Inferior parietal cortex (tissue), 1 donor: Measurements from ENCODE around the gene FNIP1.
"Not testable (repeated sequence)": the region's sequence is repeated elsewhere in the genome, so short reads cannot be mapped to it uniquely, and the experiment has no call there.

Source experiments
- DNase-seq: peaks from one replicate; pipeline ENCODE4 v3.0.0-alpha.2; 2016; ENCODE audit errors: extremely low spot score

FNIP1 gene

GRCh38 chr5:131684595-131684994 lies 112.2 kb downstream of the FNIP1 start:
- DNase-seq, result no peak

- no peak for DNase-seq
Measured at GRCh38 chr5:131684051-131684450, 112.8 kb downstream of the FNIP1 start.

- no peak for DNase-seq
Measured at GRCh38 chr5:131682826-131683225, 114.0 kb downstream of the FNIP1 start.

GRCh38 chr5:131682175-131682574 lies 114.6 kb downstream of the FNIP1 start:
- no peak for DNase-seq

- no peak for DNase-seq
Measured at GRCh38 chr5:131679911-131680310, 116.9 kb downstream of the FNIP1 start.

GRCh38 chr5:131678273-131678672 lies 118.5 kb downstream of the FNIP1 start:
- not testable (repeated sequence) for DNase-seq

GRCh38 chr5:131677115-131677514 lies 119.7 kb downstream of the FNIP1 start:
- no peak for DNase-seq

GRCh38 chr5:131672776-131673175 lies 124.0 kb downstream of the FNIP1 start:
- no peak for DNase-seq

- peak; percentile 79 for DNase-seq
Measured at GRCh38 chr5:131671994-131672655, 124.7 kb downstream of the FNIP1 start.

GRCh38 chr5:131671409-131671808 lies 125.4 kb downstream of the FNIP1 start:
- DNase-seq, result no peak

- no peak for DNase-seq
Measured at GRCh38 chr5:131664929-131665328, 131.9 kb downstream of the FNIP1 start.

- DNase-seq, result no peak
Measured at GRCh38 chr5:131661933-131662332, 134.9 kb downstream of the FNIP1 start.

GRCh38 chr5:131659841-131660240 lies 137.0 kb downstream of the FNIP1 start:
- no peak for DNase-seq

GRCh38 chr5:131659290-131659689 lies 137.5 kb downstream of the FNIP1 start:
- DNase-seq, result no peak

- no peak for DNase-seq
Measured at GRCh38 chr5:131654776-131655175, 142.0 kb downstream of the FNIP1 start.

- no peak for DNase-seq
Measured at GRCh38 chr5:131654309-131654708, 142.5 kb downstream of the FNIP1 start.

- no peak for DNase-seq
Measured at GRCh38 chr5:131649161-131649560, 147.7 kb downstream of the FNIP1 start.

GRCh38 chr5:131647048-131647769 lies 149.6 kb downstream of the FNIP1 start:
- DNase-seq, result no peak

GRCh38 chr5:131644822-131645221 lies 152.0 kb downstream of the FNIP1 start:
- no peak for DNase-seq

- DNase-seq, result no peak
Measured at GRCh38 chr5:131644370-131644769, 152.4 kb downstream of the FNIP1 start.

GRCh38 chr5:131641494-131641893 lies 155.3 kb downstream of the FNIP1 start:
- DNase-seq, result no peak

GRCh38 chr5:131640043-131640856 lies 156.6 kb downstream of the FNIP1 start:
- no peak for DNase-seq

- DNase-seq, result no peak
Measured at GRCh38 chr5:131639148-131639547, 157.7 kb downstream of the FNIP1 start.
